WTC11 (cell line): ENCODE data around the gene MACROD2.
"Not testable (repeated sequence)": the region's sequence is repeated elsewhere in the genome, so short reads cannot be mapped to it uniquely, and the experiment has no call there.

ENCODE experiments used
- ATF1 ChIP-seq: sonication (generic); formaldehyde crosslinking; IDR thresholded peaks from 2 replicates; pipeline ENCODE4 v1.8.1; 2023; ENCODE audit warnings: mild to moderate bottlenecking, moderate library complexity, missing genetic modification reagents
- CREB1 ChIP-seq: sonication (generic); formaldehyde crosslinking; IDR thresholded peaks from 2 replicates; pipeline ENCODE4 v1.8.0; 2023; ENCODE audit warnings: mild to moderate bottlenecking, missing genetic modification reagents
- EMX1 ChIP-seq: fragments of 250-450 bp; sonication (Bioruptor Pico); IDR thresholded peaks from 2 replicates; pipeline ENCODE4 v1.8.0; 2021; ENCODE audit warnings: mild to moderate bottlenecking
- FOXK1 ChIP-seq: sonication (generic); formaldehyde crosslinking; IDR thresholded peaks from 2 replicates; pipeline ENCODE4 v1.8.0; 2022; ENCODE audit warnings: mild to moderate bottlenecking, moderate library complexity, missing genetic modification reagents
- TEAD4 ChIP-seq: sonication (generic); formaldehyde crosslinking; IDR thresholded peaks from 2 replicates; pipeline ENCODE4 v1.8.0; 2022; ENCODE audit warnings: mild to moderate bottlenecking, missing genetic modification reagents
- TP53 ChIP-seq: sonication (generic); formaldehyde crosslinking; IDR thresholded peaks from 2 replicates; pipeline ENCODE4 v1.8.1; 2023; ENCODE audit warnings: mild to moderate bottlenecking, missing genetic modification reagents
- ZBTB21 ChIP-seq: sonication (generic); formaldehyde crosslinking; IDR thresholded peaks from 2 replicates; pipeline ENCODE4 v1.8.1; 2023; ENCODE audit warnings: mild to moderate bottlenecking, missing genetic modification reagents, borderline replicate concordance
- TF ChIP-seq, protein P1 (sequence below): sonication (generic); formaldehyde crosslinking; IDR thresholded peaks from 2 replicates; pipeline ENCODE4 v1.8.1; 2022; ENCODE audit warnings: missing genetic modification reagents, borderline replicate concordance
- TF ChIP-seq, protein P2 (sequence below): fragments of 200-600 bp; IDR thresholded peaks from 2 replicates; pipeline ENCODE4 v1.8.0; 2022; ENCODE audit warnings: antibody characterized with exemption
- TF ChIP-seq, protein P3 (sequence below): sonication (generic); formaldehyde crosslinking; IDR thresholded peaks from 2 replicates; pipeline ENCODE4 v1.8.1; 2023; ENCODE audit warnings: mild to moderate bottlenecking, missing genetic modification reagents, moderate library complexity
- TF ChIP-seq, protein P4 (sequence below): fragments of 250-450 bp; sonication (Bioruptor Pico); IDR thresholded peaks from 2 replicates; pipeline ENCODE4 v1.8.0; 2021; ENCODE audit warnings: mild to moderate bottlenecking
- TF ChIP-seq, protein P5 (sequence below): sonication (generic); formaldehyde crosslinking; IDR thresholded peaks from 2 replicates; pipeline ENCODE4 v1.8.0; 2022; ENCODE audit warnings: mild to moderate bottlenecking, missing genetic modification reagents
- TF ChIP-seq, protein P6 (sequence below): sonication (generic); formaldehyde crosslinking; IDR thresholded peaks from 2 replicates; pipeline ENCODE4 v1.8.1; 2023; ENCODE audit warnings: mild to moderate bottlenecking, missing genetic modification reagents

DNA sequence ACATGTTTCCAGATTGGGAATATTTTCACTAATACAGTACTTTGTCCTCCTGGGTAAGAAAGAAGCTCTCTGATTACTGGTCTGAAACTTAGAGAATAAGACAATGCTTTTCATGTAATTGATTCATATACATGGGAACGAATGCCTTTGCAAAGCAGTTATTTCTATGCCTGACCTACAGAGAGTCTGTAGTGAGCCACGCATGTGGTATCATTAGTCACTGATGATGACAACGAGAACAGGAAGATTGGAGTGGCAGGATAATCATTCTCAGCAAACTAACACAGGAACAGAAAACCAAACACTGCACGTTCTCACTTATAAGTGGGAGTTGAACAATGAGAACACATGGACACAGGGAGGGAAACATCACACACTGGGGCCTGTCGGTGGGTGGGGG lies 1382.3 kb downstream of the MACROD2 start:
- not testable (repeated sequence) for TF ChIP-seq EMX1 (CRISPR knock-in tag); CREB1; ZBTB21; TP53 (CRISPR knock-in tag); FOXK1 (CRISPR knock-in tag); ATF1 (CRISPR knock-in tag); TEAD4 (CRISPR knock-in tag)
- TF ChIP-seq, protein P1, sequence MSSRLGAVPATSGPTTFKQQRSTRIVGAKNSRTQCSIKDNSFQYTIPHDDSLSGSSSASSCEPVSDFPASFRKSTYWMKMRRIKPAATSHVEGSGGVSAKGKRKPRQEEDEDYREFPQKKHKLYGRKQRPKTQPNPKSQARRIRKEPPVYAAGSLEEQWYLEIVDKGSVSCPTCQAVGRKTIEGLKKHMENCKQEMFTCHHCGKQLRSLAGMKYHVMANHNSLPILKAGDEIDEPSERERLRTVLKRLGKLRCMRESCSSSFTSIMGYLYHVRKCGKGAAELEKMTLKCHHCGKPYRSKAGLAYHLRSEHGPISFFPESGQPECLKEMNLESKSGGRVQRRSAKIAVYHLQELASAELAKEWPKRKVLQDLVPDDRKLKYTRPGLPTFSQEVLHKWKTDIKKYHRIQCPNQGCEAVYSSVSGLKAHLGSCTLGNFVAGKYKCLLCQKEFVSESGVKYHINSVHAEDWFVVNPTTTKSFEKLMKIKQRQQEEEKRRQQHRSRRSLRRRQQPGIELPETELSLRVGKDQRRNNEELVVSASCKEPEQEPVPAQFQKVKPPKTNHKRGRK (CRISPR knock-in tag) = not testable (repeated sequence)
- TF ChIP-seq, protein P2, sequence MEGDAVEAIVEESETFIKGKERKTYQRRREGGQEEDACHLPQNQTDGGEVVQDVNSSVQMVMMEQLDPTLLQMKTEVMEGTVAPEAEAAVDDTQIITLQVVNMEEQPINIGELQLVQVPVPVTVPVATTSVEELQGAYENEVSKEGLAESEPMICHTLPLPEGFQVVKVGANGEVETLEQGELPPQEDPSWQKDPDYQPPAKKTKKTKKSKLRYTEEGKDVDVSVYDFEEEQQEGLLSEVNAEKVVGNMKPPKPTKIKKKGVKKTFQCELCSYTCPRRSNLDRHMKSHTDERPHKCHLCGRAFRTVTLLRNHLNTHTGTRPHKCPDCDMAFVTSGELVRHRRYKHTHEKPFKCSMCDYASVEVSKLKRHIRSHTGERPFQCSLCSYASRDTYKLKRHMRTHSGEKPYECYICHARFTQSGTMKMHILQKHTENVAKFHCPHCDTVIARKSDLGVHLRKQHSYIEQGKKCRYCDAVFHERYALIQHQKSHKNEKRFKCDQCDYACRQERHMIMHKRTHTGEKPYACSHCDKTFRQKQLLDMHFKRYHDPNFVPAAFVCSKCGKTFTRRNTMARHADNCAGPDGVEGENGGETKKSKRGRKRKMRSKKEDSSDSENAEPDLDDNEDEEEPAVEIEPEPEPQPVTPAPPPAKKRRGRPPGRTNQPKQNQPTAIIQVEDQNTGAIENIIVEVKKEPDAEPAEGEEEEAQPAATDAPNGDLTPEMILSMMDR = not testable (repeated sequence)
- TF ChIP-seq, protein P3, sequence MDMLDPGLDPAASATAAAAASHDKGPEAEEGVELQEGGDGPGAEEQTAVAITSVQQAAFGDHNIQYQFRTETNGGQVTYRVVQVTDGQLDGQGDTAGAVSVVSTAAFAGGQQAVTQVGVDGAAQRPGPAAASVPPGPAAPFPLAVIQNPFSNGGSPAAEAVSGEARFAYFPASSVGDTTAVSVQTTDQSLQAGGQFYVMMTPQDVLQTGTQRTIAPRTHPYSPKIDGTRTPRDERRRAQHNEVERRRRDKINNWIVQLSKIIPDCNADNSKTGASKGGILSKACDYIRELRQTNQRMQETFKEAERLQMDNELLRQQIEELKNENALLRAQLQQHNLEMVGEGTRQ (CRISPR knock-in tag) = not testable (repeated sequence)
- TF ChIP-seq, protein P4, sequence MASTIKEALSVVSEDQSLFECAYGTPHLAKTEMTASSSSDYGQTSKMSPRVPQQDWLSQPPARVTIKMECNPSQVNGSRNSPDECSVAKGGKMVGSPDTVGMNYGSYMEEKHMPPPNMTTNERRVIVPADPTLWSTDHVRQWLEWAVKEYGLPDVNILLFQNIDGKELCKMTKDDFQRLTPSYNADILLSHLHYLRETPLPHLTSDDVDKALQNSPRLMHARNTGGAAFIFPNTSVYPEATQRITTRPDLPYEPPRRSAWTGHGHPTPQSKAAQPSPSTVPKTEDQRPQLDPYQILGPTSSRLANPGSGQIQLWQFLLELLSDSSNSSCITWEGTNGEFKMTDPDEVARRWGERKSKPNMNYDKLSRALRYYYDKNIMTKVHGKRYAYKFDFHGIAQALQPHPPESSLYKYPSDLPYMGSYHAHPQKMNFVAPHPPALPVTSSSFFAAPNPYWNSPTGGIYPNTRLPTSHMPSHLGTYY (CRISPR knock-in tag) = not testable (repeated sequence)
- TF ChIP-seq, protein P5, sequence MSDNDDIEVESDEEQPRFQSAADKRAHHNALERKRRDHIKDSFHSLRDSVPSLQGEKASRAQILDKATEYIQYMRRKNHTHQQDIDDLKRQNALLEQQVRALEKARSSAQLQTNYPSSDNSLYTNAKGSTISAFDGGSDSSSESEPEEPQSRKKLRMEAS (CRISPR knock-in tag) = not testable (repeated sequence)
- TF ChIP-seq, protein P6, sequence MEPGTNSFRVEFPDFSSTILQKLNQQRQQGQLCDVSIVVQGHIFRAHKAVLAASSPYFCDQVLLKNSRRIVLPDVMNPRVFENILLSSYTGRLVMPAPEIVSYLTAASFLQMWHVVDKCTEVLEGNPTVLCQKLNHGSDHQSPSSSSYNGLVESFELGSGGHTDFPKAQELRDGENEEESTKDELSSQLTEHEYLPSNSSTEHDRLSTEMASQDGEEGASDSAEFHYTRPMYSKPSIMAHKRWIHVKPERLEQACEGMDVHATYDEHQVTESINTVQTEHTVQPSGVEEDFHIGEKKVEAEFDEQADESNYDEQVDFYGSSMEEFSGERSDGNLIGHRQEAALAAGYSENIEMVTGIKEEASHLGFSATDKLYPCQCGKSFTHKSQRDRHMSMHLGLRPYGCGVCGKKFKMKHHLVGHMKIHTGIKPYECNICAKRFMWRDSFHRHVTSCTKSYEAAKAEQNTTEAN (CRISPR knock-in tag) = not testable (repeated sequence)
